Chondrocyte (in vitro differentiated cells): ENCODE data around the gene PTPRK. TPM values are rescaled to one million over a fixed set of nuclear protein-coding genes. Genes with fewer than 3 reads are reported as not detected.
A peak's percentile ranks its signal among the peaks of the same experiment; 100 is the strongest.

Experiments
- DNase-seq: peaks from one replicate; pipeline ENCODE4 v3.0.0; 2021; ENCODE audit warnings: mixed read lengths, low spot score
- H3K27ac Mint-ChIP-seq: one replicate; pipeline ENCODE4 v1.8.0; 2021; ENCODE audit warnings: mild to moderate bottlenecking, moderate library complexity, mixed read lengths; ENCODE audit not compliant: unreplicated experiment
- H3K27me3 Mint-ChIP-seq: 2 replicates; pipeline ENCODE4 v1.8.0; 2021; ENCODE audit warnings: low read depth, mixed read lengths
- H3K36me3 Mint-ChIP-seq: 2 replicates; pipeline ENCODE4 v1.8.0; 2021; ENCODE audit warnings: low read depth, mixed read lengths
- H3K4me1 Mint-ChIP-seq: 2 replicates; pipeline ENCODE4 v1.8.0; 2021; ENCODE audit warnings: low read depth, mild to moderate bottlenecking, mixed read lengths
- H3K4me3 Mint-ChIP-seq: one replicate; pipeline ENCODE4 v1.8.0; 2021; ENCODE audit warnings: mild to moderate bottlenecking, moderate library complexity, mixed read lengths; ENCODE audit not compliant: unreplicated experiment
- H3K9me3 Mint-ChIP-seq: 2 replicates; pipeline ENCODE4 v1.8.0; 2021; ENCODE audit warnings: low read depth, mixed read lengths
- total RNA-seq: library from RNA; stranded (reverse); gene quantifications from 3 replicates; pipeline ENCODE4 v1.2.1, GENCODE V29; 2021
- TF ChIP-seq, protein P1 (sequence below): fragments of 200-600 bp; sonication (generic); IDR thresholded peaks from 2 replicates; pipeline ENCODE4 v1.5.0; 2021; ENCODE audit warnings: antibody characterized with exemption, mild to moderate bottlenecking, moderate library complexity

PTPRK gene
- total RNA-seq, 1 donor from 2014 or later, result 63.3 TPM

DNA sequence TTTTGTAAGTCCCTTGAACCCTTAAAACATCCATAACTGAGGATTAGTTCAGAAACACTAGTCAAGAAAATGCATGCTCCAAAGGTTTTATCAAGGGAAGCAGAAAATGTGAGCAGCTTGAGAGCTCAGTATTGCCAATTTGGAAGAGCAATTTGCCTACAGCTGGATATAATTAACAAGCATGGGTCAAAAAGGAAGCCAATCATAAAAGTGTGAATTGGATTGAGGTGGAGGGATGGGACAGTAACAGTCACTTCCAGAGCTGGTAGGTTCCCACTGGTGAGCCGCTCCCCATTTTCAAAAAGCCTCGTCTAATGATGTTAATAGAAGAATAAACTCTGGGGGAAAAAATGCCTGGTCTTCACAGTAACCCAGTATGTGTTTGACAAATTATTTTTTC, 5.0 kb upstream of the PTPRK start:
- Mint-ChIP-seq H3K9me3 (no peaks in the 10 kb centered on the region), H3K27ac (no peak overlapping the region), H3K36me3 (no peaks in the 10 kb centered on the region), H3K27me3 (no peaks in the 10 kb centered on the region), H3K4me1 (peaks cover 8% of the 10 kb centered on the region), H3K4me3 (no peak overlapping the region)
- DNase-seq, result no peak
- TF ChIP-seq, protein P1, sequence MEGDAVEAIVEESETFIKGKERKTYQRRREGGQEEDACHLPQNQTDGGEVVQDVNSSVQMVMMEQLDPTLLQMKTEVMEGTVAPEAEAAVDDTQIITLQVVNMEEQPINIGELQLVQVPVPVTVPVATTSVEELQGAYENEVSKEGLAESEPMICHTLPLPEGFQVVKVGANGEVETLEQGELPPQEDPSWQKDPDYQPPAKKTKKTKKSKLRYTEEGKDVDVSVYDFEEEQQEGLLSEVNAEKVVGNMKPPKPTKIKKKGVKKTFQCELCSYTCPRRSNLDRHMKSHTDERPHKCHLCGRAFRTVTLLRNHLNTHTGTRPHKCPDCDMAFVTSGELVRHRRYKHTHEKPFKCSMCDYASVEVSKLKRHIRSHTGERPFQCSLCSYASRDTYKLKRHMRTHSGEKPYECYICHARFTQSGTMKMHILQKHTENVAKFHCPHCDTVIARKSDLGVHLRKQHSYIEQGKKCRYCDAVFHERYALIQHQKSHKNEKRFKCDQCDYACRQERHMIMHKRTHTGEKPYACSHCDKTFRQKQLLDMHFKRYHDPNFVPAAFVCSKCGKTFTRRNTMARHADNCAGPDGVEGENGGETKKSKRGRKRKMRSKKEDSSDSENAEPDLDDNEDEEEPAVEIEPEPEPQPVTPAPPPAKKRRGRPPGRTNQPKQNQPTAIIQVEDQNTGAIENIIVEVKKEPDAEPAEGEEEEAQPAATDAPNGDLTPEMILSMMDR, result no peak

DNA sequence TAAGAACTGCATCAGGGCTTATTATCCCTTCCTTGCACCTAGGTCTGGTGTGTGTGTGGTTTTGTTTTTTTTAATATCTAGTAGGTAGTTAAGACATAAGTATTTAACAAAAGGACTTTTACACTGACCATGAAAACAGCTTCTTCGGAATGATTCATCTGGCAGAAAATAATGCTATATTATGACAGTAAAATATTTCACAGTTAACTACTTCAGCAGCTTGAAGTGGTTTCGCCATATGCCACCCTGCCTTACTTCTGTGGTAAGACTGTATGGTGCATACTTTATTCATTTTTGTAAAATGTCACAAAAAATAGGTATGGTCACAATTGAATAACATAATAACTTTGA, 858 bp upstream of the PTPRK start:
- no peaks in the 10 kb centered on the region for H3K9me3 Mint-ChIP-seq
- H3K36me3 Mint-ChIP-seq, result no peaks in the 10 kb centered on the region
- TF ChIP-seq, protein P1, result no peak
- peak overlapping the region; percentile 98 for H3K27ac Mint-ChIP-seq
- peaks cover 33% of the 10 kb centered on the region for H3K4me1 Mint-ChIP-seq
- peak overlapping the region; percentile 85 for H3K4me3 Mint-ChIP-seq
- no peaks in the 10 kb centered on the region for H3K27me3 Mint-ChIP-seq
- DNase-seq, result no peak

GRCh38 chr6:128519931-128520435, 416 bp downstream of the PTPRK start:
- no peaks in the 10 kb centered on the region for H3K27me3 Mint-ChIP-seq
- peak overlapping the region; percentile 98 for H3K27ac Mint-ChIP-seq
- no peaks in the 10 kb centered on the region for H3K9me3 Mint-ChIP-seq
- H3K36me3 Mint-ChIP-seq, result no peaks in the 10 kb centered on the region
- H3K4me1 Mint-ChIP-seq, result peaks cover 46% of the 10 kb centered on the region
- DNase-seq, result peak; percentile 86
- TF ChIP-seq, protein P1, result no peak
- peak overlapping the region; percentile 98 for H3K4me3 Mint-ChIP-seq

- TF ChIP-seq, protein P1, result peak; percentile 64
- no peaks in the 10 kb centered on the region for H3K9me3 Mint-ChIP-seq
- peaks cover 52% of the 10 kb centered on the region for H3K4me1 Mint-ChIP-seq
- peak overlapping the region; percentile 98 for H3K27ac Mint-ChIP-seq
- no peaks in the 10 kb centered on the region for H3K27me3 Mint-ChIP-seq
- peak overlapping the region; percentile 98 for H3K4me3 Mint-ChIP-seq
- DNase-seq, result peak; percentile 72
- no peaks in the 10 kb centered on the region for H3K36me3 Mint-ChIP-seq
Measured at GRCh38 chr6:128519132-128519930, 1.1 kb downstream of the PTPRK start.

DNA sequence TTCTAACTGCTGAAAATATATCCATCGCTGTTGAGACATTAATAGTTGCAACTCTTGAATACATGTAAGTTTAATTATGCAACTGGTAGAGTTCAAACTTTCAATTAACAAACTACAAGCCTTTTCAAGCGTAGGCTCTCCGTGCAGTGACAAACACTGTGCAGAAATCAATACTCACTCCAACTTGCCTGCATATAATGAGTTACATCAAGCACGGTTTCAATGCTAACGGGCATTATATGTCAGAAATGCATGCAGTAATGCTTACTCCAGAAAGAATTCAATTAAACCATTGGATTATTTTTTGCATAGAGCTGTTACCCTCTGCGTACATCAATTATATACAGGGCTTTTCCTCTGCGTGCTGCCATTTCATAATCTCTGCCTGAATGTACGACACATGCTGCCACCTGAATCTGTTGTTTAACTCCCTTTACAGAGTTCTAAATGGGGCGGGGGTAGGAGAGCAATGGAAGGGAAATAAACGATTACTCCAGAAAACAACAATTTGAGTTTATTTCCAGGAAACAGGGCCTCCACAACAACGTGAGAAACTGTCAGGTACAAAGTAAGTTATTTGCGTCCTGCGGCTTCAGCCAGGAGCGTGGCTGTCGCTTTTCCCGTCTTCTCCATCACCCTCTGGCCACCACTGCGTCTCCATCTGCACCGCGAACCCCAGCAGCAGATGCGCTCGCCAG, 1.8 kb downstream of the PTPRK start:
- no peak for DNase-seq
- Mint-ChIP-seq H3K4me3 (peak overlapping the region; percentile 98), H3K9me3 (no peaks in the 10 kb centered on the region), H3K4me1 (peaks cover 58% of the 10 kb centered on the region), H3K36me3 (no peaks in the 10 kb centered on the region), H3K27ac (peak overlapping the region; percentile 98), H3K27me3 (no peaks in the 10 kb centered on the region)
- TF ChIP-seq, protein P1, result no peak
